Kidney (tissue), 14 donors: Measurements from ENCODE around the gene HDAC11. TPM values are rescaled to one million over a fixed set of nuclear protein-coding genes. Genes with fewer than 3 reads are reported as not detected.

Source experiments
- DNase-seq, 5 donors: peaks; one replicate each; pipeline ENCODE4 v3.0.0-alpha.2; 2013 to 2020
- FAIRE-seq: peaks from 2 replicates; lab custom pipeline; 2012; peaks lifted over from hg19 to GRCh38; lab: Jason Lieb, UNC
- H3K27ac ChIP-seq, 2 donors: one replicate each; pipeline ENCODE4 v1.7.0; 2013; ENCODE audit warnings: low read depth in 2 of 2, low read length in 2 of 2, inconsistent platforms in 1 of 2
- H3K27me3 ChIP-seq: one replicate; pipeline ENCODE4 v1.7.1; 2013; ENCODE audit warnings: low read length, inconsistent platforms; ENCODE audit not compliant: control insufficient read depth, insufficient read depth
- H3K36me3 ChIP-seq, 3 donors: one replicate each; pipeline versions ENCODE4 v1.7.0 to v1.7.1; 2013; ENCODE audit warnings: low read length in 3 of 3, control low read depth in 1 of 3, inconsistent platforms in 1 of 3; ENCODE audit not compliant: insufficient read depth in 3 of 3, control insufficient read depth in 2 of 3
- H3K4me1 ChIP-seq, 3 donors: one replicate each; pipeline versions ENCODE4 v1.7.0 to v1.7.1; 2013; ENCODE audit warnings: low read length in 3 of 3, inconsistent platforms in 1 of 3, low read depth in 1 of 3; ENCODE audit not compliant: control insufficient read depth in 2 of 3, insufficient read depth in 2 of 3
- H3K4me3 ChIP-seq, 3 donors: one replicate each; pipeline versions ENCODE4 v1.7.0 to v1.8.1; 2013; ENCODE audit warnings: low read length in 3 of 3, control low read depth in 1 of 3, inconsistent platforms in 1 of 3
- H3K9ac ChIP-seq, 3 donors: one replicate each; pipeline versions ENCODE4 v1.7.0 to v1.7.1; 2013; ENCODE audit warnings: low read length in 3 of 3, control low read depth in 1 of 3, inconsistent platforms in 1 of 3
- H3K9me3 ChIP-seq, 3 donors: one replicate each; pipeline versions ENCODE4 v1.7.0 to v1.7.1; 2013; ENCODE audit warnings: low read length in 3 of 3, control low read depth in 1 of 3, inconsistent platforms in 1 of 3; ENCODE audit not compliant: control insufficient read depth in 2 of 3, insufficient read depth in 1 of 3
- intact Hi-C: fragments of 100-400 bp; cut with DNase I; formaldehyde crosslinking; loops from one replicate; pipeline ENCODE4 v1.11.1; 2022
- polyA plus RNA-seq: library from polyadenylated mRNA; stranded (reverse); fragments of 350-450 nt; fragmentation: Illumina TruSeq; extraction: RNeasy Lipid Tissue Mini Kit (QIAGEN cat#74804); gene quantifications from one replicate; pipeline ENCODE4 v1.2.3, GENCODE V29; 2014; ENCODE audit warnings: low read depth, low replicate concordance; ENCODE audit not compliant: insufficient read depth
- total RNA-seq: library from RNA; stranded (reverse); fragmentation: NEBNext Ultra II Directional; extraction: Animal tissue kit (Norgen Biotek cat#: 25700); gene quantifications from one replicate; pipeline ENCODE4 v1.2.1, GENCODE V29; 2021
- TF ChIP-seq, protein P1 (sequence below): IDR thresholded peaks from 3 replicates; pipeline ENCODE4 v1.5.1; 2012; ENCODE audit warnings: mild to moderate bottlenecking, moderate library complexity, borderline replicate concordance; ENCODE audit not compliant: insufficient read depth; ENCODE audit errors: extremely low read depth
- donor health status: control.
- donor health status: control.
- donor health status: control.
- donor health status: control.
- donor health status: control.
- donor health status: DM: yes; HTN: yes; CAD: no.
- donor health status: Normal renal cell carcinoma (clear cell type).

HDAC11 gene
- total and polyA plus RNA-seq, 2 donors from 2014 or later = 28.3 to 43.7 TPM

DNA sequence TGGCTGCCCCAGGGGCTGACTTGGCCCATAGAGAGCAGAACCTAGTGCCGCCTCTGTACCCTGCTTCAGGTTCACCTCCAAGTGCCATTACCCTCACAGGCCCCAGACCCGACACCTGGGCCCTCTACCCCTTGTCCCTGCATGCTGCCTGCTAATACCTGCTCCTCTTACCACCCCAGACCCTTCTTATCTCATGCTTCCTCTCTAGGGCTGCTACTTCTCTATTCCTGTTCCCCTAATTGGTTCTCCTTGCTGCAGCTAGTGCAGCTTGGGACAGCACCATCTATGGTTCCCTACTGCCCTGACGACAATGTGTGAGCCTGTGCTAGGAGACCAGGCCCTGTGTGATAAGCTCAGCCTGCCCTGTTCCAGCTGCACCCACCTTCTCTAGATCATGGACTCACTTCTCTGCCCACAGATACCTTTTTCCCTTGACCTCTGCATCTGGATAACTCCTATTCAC lies 15.3 kb downstream of the HDAC11 start:
- Histone ChIP-seq H3K4me1 (peaks cover 0 to 2% (median 0%) of the 10 kb centered on the region in 3 donors), H3K9ac (no peak overlapping the region), H3K4me3 (no peak overlapping the region), H3K27me3 (no peaks in the 10 kb centered on the region), H3K36me3 (peaks cover 0 to 3% (median 0%) of the 10 kb centered on the region in 3 donors), H3K27ac (no peak overlapping the region), H3K9me3 (no peaks in the 10 kb centered on the region)
- intact Hi-C loops = loop anchor here (5.0 kb wide), 1 partner anchor 152 kb away; no protein-coding TSS in a partner anchor
- no peak for FAIRE-seq
- peak in 1 of 5 donors; percentile 50 for DNase-seq
- TF ChIP-seq, protein P1, sequence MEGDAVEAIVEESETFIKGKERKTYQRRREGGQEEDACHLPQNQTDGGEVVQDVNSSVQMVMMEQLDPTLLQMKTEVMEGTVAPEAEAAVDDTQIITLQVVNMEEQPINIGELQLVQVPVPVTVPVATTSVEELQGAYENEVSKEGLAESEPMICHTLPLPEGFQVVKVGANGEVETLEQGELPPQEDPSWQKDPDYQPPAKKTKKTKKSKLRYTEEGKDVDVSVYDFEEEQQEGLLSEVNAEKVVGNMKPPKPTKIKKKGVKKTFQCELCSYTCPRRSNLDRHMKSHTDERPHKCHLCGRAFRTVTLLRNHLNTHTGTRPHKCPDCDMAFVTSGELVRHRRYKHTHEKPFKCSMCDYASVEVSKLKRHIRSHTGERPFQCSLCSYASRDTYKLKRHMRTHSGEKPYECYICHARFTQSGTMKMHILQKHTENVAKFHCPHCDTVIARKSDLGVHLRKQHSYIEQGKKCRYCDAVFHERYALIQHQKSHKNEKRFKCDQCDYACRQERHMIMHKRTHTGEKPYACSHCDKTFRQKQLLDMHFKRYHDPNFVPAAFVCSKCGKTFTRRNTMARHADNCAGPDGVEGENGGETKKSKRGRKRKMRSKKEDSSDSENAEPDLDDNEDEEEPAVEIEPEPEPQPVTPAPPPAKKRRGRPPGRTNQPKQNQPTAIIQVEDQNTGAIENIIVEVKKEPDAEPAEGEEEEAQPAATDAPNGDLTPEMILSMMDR = no peak

- intact Hi-C loops = loop anchor here (5.0 kb wide), 1 partner anchor 151 kb away; no protein-coding TSS in a partner anchor
- H3K27ac ChIP-seq = no peak overlapping the region
- DNase-seq = peak; percentile 84 to 90 (median 86)
Measured at GRCh38 chr3:13495921-13496723, 16.0 kb downstream of the HDAC11 start.

GRCh38 chr3:13496879-13497278 lies 16.8 kb downstream of the HDAC11 start:
- TF ChIP-seq, protein P1 = no peak
- H3K36me3 ChIP-seq = peaks cover 0 to 3% (median 0%) of the 10 kb centered on the region in 3 donors
- peaks cover 0 to 2% (median 0%) of the 10 kb centered on the region in 3 donors for H3K4me1 ChIP-seq
- intact Hi-C loops = loop anchor here (5.0 kb wide), 1 partner anchor 150 kb away; no protein-coding TSS in a partner anchor
- H3K27me3 ChIP-seq = no peaks in the 10 kb centered on the region
- no peak overlapping the region for H3K9ac ChIP-seq
- no peak overlapping the region for H3K4me3 ChIP-seq
- DNase-seq = no peak
- no peak overlapping the region for H3K27ac ChIP-seq
- H3K9me3 ChIP-seq = no peaks in the 10 kb centered on the region
- no peak for FAIRE-seq

More at GRCh38 chr3:13495921-13496723, 16.0 kb downstream of the HDAC11 start:
- no peak for FAIRE-seq
- TF ChIP-seq, protein P1 = peak; percentile 84
- Histone ChIP-seq H3K27me3 (no peaks in the 10 kb centered on the region), H3K4me3 (no peak overlapping the region), H3K36me3 (peaks cover 0 to 3% (median 0%) of the 10 kb centered on the region in 3 donors), H3K4me1 (peaks cover 0 to 2% (median 0%) of the 10 kb centered on the region in 3 donors), H3K9ac (no peak overlapping the region), H3K9me3 (no peaks in the 10 kb centered on the region)
